ENCODE measurements around the gene SCAPER. TPM values are rescaled to one million over a fixed set of nuclear protein-coding genes. Genes with fewer than 3 reads are reported as not detected.

The SCAPER gene
- total RNA-seq, 1 experiment from 2014 or later = 7.4 TPM

- DNase-seq = no peak
- no CpG with 5 or more reads among the region's 2 CpGs for WGBS (ENCODE audit: extremely low coverage, insufficient read length, low lambda C conversion rate)
- Histone ChIP-seq H2AK5ac (ENCODE audit: insufficient read length, low read length) (no peak overlapping the region), H3K79me1 (ENCODE audit: insufficient read depth, low read depth, low read length, poor library complexity, severe bottlenecking) (peaks cover 3% of the 10 kb centered on the region), H3K4me2 (ENCODE audit: insufficient read depth, insufficient read length, low read length) (no peak overlapping the region), H2BK5ac (ENCODE audit: insufficient read length, low read length) (no peak overlapping the region), H3K4me1 (ENCODE audit: insufficient read depth, low read length) (no peaks in the 10 kb centered on the region), H3K56ac (ENCODE audit: insufficient read length, low read depth, low read length) (no peak overlapping the region), H3K23me2 (ENCODE audit: insufficient read length, low read depth, low read length, poor library complexity, severe bottlenecking) (no peaks in the 10 kb centered on the region), H3K27me3 (ENCODE audit: insufficient read depth, low read length) (no peaks in the 10 kb centered on the region), H3K9ac (ENCODE audit: extremely low read depth, insufficient read length, low read length) (no peak overlapping the region), H3T11ph (ENCODE audit: low read length) (no peak overlapping the region), H4K91ac (ENCODE audit: insufficient read length, low read depth, low read length) (no peak overlapping the region), H3K79me2 (ENCODE audit: insufficient read depth, low read length) (peaks cover 6% of the 10 kb centered on the region; the same call in 1 of the 2 replicates), H3K18ac (ENCODE audit: insufficient read length, low read depth, low read length) (no peak overlapping the region), H2BK12ac (ENCODE audit: insufficient read length, low read depth, low read length) (no peak overlapping the region), H4K20me1 (ENCODE audit: control insufficient read depth, insufficient read depth, insufficient read length) (no peaks in the 10 kb centered on the region), H4K5ac (ENCODE audit: insufficient read length, low read depth, low read length) (no peak overlapping the region), H2BK120ac (ENCODE audit: low read depth, low read length, poor library complexity, severe bottlenecking) (no peak overlapping the region), H3K14ac (ENCODE audit: insufficient read depth, low read length) (no peak overlapping the region), H3K23ac (ENCODE audit: insufficient read length, low read depth, low read length) (no peak overlapping the region), H2BK15ac (ENCODE audit: low read depth, low read length) (no peak overlapping the region), H3K9me3 (ENCODE audit: control insufficient read depth, low read depth, low read length) (no peaks in the 10 kb centered on the region), H2BK20ac (ENCODE audit: low read depth, low read length, poor library complexity, severe bottlenecking) (no peak overlapping the region), H3K27ac (ENCODE audit: insufficient read length, low read depth, low read length) (no peak overlapping the region), H2AFZ (ENCODE audit: low read length) (no peak overlapping the region), H4K8ac (replicated peaks; ENCODE audit: insufficient read length, low read depth, low read length) (no peak overlapping the region), H3K4ac (ENCODE audit: low read depth, low read length) (no peak overlapping the region)
- TF ChIP-seq CTCF (conservative IDR thresholded peaks at IDR 0.05) = no peak
- Mint-ChIP-seq H3K9me3 (no peaks in the 10 kb centered on the region; a peak in 1 of 5 replicates), H3K27me3 (ENCODE audit: low read depth) (no peaks in the 10 kb centered on the region), H3K4me1 (peaks cover 14 to 20% of the 10 kb centered on the region in 2 experiments), H3K4me3 (no peak overlapping the region), H3K27ac (no peak overlapping the region), H3K36me3 (ENCODE audit: insufficient read depth in 1 of 3, low read depth in 3 of 3) (peaks cover 27 to 64% (median 63%) of the 10 kb centered on the region in 3 experiments)
These were observed 30.5 kb upstream of the SCAPER start for GRCh38 chr15:76935620-76936019.

All from H9 (cell line).